H1 (cell line): ENCODE results near the gene DOLK.

ENCODE experiments used
- ASH2L ChIP-seq: fragments of 200-600, 300-600 bp; sonication (generic); IDR thresholded peaks from one replicate; pipeline ENCODE4 v1.7.1; 2017; ENCODE audit warnings: low read length
- BRCA1 ChIP-seq: IDR thresholded peaks from 2 replicates; pipeline ENCODE4 v1.6.1; 2012; ENCODE audit warnings: low read depth, low read length, improper control_type of control experiment
- CBX5 ChIP-seq: fragments of 300-800, 300-1000 bp; sonication (generic); IDR thresholded peaks from 2 replicates; pipeline ENCODE4 v1.7.1; 2016; ENCODE audit warnings: antibody characterized with exemption, low read length, low read depth
- EP300 ChIP-seq, 2 experiments: IDR thresholded peaks; 1 replicate in 1 of 2; 2 replicates in 1 of 2; pipeline ENCODE4 v1.6.1; 2011 to 2012; ENCODE audit warnings: low read depth in 2 of 2, low read length in 2 of 2, mild to moderate bottlenecking in 2 of 2, borderline replicate concordance in 1 of 2, inconsistent platforms in 1 of 2, moderate library complexity in 1 of 2
- JUND ChIP-seq: IDR thresholded peaks from 2 replicates; pipeline ENCODE4 v1.6.1; 2011; ENCODE audit warnings: mild to moderate bottlenecking, improper control_type of control experiment, low read length
- POLR2A ChIP-seq, 2 experiments: IDR thresholded peaks; 1 replicate in 1 of 2; 2 replicates in 1 of 2; pipeline ENCODE4 v1.6.1; 2011; ENCODE audit warnings: low read depth in 2 of 2, low read length in 2 of 2, mild to moderate bottlenecking in 2 of 2; ENCODE audit errors: control extremely low read depth in 1 of 2
- RXRA ChIP-seq: IDR thresholded peaks from 2 replicates; pipeline ENCODE4 v1.6.1; 2011; ENCODE audit warnings: low read depth, mild to moderate bottlenecking, low read length, moderate library complexity; ENCODE audit not compliant: insufficient read depth
- SRF ChIP-seq: IDR thresholded peaks from 2 replicates; pipeline ENCODE4 v1.6.1; 2011; ENCODE audit warnings: mild to moderate bottlenecking, low read depth, low read length, moderate library complexity
- TAF1 ChIP-seq: IDR thresholded peaks from 2 replicates; pipeline ENCODE4 v1.6.1; 2011; ENCODE audit warnings: mild to moderate bottlenecking, low read depth, low read length
- TF ChIP-seq, protein P1 (sequence below), 3 experiments: IDR thresholded peaks; 1 replicate in 2 of 3; 2 replicates in 1 of 3; pipeline versions ENCODE4 v1.5.1 to v1.6.1; 2011; ENCODE audit warnings: low read length in 3 of 3, mild to moderate bottlenecking in 3 of 3, inconsistent platforms in 2 of 3, low read depth in 1 of 3, moderate library complexity in 1 of 3; ENCODE audit not compliant: insufficient read depth in 1 of 3; ENCODE audit errors: control extremely low read depth in 1 of 3

GRCh38 chr9:128972956-128973355 is 25.6 kb upstream of the DOLK start:
- TF ChIP-seq, protein P1, sequence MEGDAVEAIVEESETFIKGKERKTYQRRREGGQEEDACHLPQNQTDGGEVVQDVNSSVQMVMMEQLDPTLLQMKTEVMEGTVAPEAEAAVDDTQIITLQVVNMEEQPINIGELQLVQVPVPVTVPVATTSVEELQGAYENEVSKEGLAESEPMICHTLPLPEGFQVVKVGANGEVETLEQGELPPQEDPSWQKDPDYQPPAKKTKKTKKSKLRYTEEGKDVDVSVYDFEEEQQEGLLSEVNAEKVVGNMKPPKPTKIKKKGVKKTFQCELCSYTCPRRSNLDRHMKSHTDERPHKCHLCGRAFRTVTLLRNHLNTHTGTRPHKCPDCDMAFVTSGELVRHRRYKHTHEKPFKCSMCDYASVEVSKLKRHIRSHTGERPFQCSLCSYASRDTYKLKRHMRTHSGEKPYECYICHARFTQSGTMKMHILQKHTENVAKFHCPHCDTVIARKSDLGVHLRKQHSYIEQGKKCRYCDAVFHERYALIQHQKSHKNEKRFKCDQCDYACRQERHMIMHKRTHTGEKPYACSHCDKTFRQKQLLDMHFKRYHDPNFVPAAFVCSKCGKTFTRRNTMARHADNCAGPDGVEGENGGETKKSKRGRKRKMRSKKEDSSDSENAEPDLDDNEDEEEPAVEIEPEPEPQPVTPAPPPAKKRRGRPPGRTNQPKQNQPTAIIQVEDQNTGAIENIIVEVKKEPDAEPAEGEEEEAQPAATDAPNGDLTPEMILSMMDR (IDR thresholded peaks at IDR 0.05; ENCODE audit: control extremely low read depth in 1 of 3, insufficient read depth in 1 of 3, low read depth in 1 of 3, low read length in 3 of 3) = no peak
- TF ChIP-seq CBX5 (no peak), POLR2A (IDR thresholded peaks at IDR 0.05; ENCODE audit: control extremely low read depth in 1 of 2, low read depth in 2 of 2, low read length in 2 of 2) (no peak), RXRA (no peak), SRF (no peak), BRCA1 (no peak), ASH2L (no peak), EP300 (IDR thresholded peaks at IDR 0.05; ENCODE audit: borderline replicate concordance in 1 of 2, low read depth in 2 of 2, low read length in 2 of 2) (no peak), TAF1 (no peak), JUND (no peak)
